ENCODE data around the gene HERPUD1. TPM values are rescaled to one million over a fixed set of nuclear protein-coding genes. Genes with fewer than 3 reads are reported as not detected.
A peak's percentile ranks its signal among the peaks of the same experiment; 100 is the strongest.

The HERPUD1 gene
- total RNA-seq, 1 donor from 2014 or later, result 139 TPM

DNA sequence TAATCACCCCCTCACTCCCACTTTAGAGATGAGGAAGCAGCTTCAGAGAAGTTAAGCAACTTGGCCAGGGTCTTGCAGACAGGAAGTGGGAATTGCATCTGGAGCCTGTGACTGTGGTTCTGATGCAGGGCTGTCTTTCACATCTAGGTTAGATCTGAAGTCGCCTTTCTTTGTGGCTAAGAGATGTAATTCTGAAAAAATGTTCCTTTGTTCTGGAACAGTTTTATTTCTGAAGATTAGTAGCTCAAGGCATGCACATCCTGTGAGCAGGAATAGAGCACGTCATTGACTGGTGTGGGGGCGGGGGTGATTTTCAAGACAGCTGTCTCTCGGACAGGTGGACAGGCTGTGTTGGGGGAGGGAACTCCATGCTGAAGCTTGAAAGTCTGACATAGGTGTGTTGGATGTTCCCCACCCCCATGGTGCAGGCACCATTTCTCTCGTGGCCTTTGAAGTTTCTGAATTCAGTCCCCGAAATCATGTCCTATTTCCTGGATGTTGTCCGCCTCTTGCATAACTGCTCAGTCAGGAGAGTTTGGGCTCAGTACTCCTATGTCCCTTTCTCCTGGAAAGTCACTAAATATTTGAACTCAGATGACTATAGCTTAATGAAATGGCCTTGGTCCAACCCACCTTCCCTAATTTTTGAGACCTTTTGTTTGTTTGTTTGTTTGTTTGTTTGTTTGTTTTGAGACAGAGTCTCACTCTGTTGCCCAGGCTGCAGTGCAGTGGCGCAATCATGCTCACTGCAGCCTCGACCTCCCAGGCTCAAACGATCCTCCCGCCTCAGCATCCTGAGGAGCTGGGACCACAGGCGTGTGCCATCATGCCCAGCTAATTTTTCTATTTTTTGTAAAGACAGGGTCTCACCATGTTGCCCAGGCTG lies 21.0 kb upstream of the HERPUD1 start:
- DNase-seq (ENCODE audit: low read depth in 2 of 2), result no peak

DNA sequence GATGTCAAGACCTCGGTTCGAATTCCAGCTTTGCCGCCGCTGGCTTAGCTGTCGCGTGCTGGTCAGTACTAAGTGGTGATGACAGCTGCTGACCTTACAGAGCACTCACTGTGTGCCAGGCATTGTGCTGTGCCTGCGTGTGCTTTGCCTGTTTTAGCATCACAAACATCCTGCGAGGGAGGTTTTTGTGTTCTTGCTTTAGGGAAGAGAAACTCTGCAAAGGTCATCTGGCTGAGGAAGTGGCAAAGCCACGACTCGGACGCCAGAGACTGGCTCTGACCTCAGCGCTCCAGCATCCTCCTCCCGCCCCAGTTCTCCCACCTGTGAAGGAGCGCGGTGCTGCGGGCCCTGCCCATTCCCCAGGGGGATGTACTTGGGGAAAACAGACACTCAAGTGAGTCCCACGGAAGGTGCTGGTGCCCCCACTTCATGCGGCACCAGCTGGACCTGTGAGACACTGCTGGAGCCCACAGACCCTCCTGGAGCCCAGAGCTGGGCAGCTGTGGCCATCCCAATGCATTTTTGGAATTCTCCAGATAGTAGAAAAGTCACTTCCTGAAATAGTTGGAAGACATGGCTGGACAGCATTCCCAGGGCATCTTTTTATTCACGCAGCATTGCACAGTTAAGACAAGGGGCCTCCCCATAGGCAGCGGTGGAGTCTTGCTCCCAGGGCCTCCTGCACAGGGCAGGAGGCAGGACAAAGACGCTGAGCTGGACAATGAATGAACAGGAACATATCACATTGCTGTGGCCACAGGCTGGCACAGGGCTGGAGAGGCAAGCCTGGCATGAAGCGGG lies 20.0 kb upstream of the HERPUD1 start:
- DNase-seq (ENCODE audit: low read depth in 2 of 2), result peak in 1 of 2 donors; percentile 72

DNA sequence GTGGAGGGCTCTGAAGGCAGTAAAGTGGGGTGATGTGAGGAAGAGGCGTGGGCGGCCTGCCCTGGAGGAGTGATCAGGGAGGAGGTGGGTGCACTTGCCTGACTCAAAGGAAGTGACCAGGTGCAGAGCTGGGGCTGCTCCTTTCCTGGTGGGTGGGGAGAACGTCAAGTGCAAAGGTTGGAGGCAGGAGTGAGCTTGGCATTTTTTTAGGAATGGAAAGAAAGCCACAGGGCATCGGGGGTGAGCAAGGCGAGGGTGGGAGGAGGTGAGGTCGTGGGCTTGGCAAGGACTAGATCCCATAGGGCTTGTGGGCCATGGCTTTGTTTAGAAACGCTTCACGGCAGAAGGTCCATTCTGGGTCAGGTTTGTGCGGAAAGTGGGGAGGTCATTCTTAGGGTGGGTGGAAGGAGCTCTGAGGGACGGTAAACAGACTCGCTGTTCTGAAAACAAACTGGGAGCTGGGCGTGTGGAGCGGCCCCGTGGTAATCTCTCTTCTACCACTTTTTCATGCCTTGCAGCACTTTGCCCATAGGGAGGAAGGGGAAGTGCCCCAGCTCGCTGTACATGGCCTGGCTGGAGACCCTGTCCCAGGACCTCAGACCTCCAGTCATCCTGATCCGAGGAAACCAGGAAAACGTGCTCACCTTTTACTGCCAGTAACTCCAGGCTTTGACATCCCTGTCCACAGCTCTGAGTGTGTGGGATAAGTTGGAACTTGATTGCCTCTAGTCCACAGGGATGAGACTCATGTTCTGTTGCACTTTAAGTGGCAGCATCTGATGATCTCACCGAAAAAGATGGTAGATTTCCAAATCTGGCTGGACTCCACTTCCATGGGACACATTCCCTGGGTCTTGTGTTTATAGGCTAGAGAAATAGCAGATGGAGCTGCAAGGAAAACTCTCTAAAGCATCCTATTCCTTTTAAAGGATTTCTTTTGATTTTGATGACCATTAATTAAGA lies 18.9 kb upstream of the HERPUD1 start:
- peak in 1 of 2 donors; percentile 48 for DNase-seq (ENCODE audit: low read depth in 2 of 2)

DNA sequence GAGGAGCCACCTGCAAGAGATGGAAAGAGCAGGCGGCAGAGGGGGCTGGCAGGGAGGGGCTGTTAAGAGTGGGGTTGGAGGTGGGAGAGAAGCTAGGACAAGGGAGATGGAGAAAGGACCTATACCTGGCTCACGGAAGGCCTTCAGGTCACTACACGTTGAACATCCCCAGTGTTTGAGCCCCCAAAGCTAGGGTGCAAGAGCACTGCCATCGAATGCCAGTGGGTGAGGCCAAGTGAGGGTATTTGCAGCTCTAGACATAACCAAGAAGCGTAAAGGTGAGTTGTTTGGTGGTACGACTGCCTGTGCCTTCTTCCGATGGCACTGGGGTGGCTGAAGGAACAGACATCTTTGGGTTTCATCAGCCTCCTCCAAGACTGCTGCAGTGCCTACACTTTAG lies 17.0 kb upstream of the HERPUD1 start:
- no peak for DNase-seq (ENCODE audit: low read depth in 2 of 2)

DNA sequence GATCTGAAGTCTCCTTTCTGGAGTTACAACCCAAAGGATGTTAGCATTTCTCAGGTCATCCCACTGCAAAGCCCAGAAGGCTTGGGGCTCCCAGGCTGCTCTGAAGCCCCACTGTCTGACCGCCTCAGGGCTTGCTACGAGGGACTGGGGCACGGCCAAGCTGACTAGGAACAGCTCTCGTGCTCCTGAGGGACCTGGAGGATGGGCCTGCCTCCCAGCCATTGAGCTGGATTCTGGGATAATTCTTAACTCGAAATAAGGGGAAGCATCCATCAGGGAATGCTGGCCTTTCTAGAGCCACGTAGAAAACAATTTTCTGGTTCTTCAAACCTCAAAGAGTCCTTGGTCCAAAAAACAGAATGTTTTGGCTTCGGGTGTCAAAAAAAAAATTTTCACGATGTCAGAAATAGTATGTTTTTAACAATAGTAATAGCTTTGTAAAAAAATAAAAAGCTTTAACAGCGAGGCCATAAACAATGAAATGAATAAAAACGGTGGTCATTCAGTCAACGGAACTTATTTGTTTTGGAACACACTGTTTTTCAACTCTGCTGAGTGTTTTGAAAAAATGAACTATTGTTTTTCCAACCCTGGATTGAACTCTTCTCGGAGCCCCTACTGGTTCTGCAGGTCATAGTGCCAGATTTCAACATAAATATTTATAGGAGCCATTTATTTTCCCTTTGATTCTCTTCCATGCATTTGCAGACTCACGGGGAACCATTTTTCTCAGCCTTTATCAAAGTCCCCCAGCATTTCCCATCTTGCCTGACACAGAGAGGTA lies 16.4 kb upstream of the HERPUD1 start:
- peak; percentile 34 to 93 for DNase-seq (ENCODE audit: low read depth in 2 of 2)

DNA sequence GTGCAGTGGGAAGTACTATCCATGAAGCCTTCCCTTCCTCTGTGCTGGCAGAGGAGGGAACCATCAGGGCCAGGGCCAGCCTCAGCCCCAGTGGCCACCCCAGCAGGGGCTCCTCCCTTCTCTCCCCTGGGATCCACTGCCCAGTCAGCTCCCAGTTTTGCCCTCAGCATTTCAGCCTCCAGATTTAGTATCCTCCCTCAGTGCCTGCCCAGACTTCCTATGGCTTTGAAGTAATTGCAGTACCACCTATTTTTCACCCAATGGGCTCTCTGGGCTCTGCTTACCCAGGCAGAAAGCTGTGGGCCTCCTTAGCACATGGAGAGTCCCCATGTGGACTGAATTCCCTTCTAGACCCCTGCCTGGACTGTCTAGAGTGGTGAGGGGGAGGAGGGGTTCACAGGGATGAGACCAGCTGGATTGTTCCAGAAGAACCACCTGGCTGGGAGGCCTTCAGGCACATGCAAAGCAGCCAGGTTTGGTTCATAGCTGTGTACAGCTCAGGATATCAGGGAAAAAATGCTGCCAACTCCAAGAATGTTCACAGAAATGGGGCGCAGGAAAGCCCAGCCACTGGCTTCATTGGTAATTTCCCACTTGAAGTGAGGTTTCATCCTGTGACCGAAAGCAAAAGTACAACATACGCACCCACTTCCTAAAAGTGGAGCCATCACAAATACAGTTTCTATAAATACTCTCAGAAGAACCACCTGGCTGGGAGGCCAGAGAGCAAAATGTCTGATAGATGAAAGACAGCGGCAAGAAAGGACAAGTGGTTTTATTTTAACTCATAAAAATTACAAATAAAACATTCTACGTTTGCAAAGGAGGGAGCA lies 15.2 kb upstream of the HERPUD1 start:
- DNase-seq (ENCODE audit: low read depth in 2 of 2), result peak in 1 of 2 donors; percentile 78

DNA sequence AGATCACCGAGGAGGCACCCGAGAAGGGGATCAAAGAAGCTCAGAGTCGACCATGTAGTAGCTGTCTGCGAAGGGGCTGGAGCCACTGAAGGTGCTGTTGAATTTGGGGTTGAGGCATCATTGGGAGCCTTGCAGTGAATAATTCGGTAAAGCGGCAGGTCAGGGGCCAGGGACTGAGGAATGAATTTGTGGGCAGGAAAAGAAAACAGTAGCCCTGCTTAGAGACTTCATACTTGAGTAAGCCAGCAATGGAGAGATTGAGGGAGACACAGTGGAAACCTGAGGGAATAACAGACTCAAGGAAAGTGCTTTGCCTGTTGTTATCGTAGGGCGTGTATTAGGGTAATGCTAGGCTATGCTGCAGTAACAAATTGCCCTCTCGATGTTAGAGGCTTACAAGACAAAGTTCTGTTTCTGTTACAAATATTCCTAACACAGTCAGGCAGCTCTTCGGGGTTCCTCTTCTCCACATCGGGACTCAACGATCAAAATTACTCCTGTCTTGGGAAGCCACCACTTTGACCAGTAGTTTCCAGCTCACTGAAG lies 13.4 kb upstream of the HERPUD1 start:
- no peak for DNase-seq (ENCODE audit: low read depth in 2 of 2)

DNA sequence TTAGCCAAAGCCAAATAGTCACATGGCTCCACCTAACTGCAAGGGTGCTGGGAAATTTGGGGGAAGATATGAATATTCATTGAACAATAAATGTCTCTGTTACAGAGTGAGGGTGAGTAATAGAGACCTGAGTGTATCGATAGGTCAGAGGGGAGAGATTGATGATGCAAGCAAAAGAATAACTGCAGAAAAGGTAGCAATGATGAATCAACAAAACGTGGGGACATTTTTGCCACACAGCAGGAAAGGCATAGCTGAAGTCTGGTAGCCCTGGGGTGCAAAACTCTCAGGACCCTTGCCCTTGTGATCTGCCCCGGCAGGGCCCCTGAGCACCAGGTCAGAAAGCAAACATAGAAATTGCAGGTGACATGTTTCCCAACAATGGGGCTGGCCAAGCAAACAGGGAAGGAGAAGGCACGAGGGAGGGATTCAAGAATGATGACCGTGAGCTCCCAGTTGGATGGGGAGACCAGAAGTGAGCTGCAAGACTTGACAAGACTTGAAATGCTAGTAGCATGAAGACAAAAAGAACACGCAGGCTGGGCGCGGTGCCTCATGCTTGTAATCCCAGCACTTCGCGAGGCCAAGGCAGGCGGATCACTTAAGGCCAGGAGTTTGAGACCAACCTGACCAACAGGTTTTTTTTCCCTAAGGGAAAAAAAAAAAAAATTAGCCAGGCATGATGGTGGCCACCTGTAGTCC lies 12.7 kb upstream of the HERPUD1 start:
- no peak for DNase-seq (ENCODE audit: low read depth in 2 of 2)

DNA sequence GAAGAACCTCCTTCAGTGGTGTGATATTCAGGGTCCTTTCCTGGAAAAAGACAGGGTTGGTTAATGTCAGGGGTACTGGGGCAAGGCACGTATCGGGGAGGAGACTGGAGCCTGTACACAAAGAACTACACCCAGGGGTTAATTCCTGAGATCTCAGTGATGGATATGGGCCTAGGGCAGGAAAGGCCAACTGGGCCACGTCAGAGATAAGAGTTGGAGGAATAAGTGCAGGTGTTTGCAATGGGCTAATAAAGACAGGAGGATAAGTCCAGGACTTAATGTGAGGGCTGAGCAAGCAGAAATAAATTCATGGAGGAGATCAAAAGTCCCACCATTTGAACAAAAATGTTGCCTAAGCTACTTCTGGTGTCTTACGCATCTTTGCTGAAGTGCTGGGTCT lies 10.4 kb upstream of the HERPUD1 start:
- no peak for DNase-seq (ENCODE audit: low read depth in 2 of 2)

DNA sequence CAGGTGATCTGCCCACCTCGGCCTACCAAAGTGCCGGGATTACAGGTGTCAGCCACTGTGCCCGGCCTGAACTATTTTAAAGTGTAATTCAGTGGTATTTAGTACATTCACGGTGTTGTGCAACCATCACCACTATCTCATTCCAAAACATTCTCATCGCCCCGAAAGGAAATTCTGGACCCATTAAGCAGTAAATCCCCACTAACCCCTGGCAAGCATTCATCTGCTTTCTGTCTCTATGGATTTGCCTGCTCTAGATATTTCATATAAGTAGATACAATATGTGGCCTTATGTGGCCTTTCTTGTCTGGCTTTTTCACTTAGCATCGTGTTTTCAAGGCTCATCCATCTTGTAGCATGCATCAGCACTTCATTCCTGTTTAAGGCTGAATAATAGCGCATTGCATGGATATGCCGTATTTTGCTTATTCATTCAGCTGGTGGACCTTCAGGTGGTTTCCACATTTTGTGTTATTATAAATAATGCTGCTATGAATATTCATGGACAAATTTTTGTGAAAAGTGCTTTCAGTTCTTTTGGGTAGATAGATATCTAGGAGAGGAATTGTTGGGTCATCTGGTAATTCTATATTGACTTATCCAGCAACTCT lies 8.4 kb upstream of the HERPUD1 start:
- DNase-seq (ENCODE audit: low read depth in 2 of 2), result no peak

DNA sequence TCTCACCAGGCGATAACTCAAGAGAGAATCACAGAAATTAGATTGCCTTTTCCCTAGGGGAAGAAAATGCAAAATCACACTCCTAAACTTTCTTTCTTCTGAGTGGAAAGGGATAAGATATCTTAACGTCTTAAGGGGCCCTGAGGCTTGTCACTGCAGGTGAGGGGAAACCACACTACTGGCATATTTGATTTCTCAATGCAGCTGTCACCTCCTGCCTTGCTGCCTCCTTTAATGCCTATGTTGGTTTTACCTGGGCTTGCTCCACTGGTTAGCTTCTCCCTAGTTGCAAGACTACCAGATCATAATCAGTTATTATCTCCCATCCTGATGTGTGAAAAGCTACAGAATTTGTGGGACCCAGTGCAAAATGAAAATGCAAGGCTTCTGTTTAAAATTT lies 4.5 kb upstream of the HERPUD1 start:
- no peak for DNase-seq (ENCODE audit: low read depth in 2 of 2)

DNA sequence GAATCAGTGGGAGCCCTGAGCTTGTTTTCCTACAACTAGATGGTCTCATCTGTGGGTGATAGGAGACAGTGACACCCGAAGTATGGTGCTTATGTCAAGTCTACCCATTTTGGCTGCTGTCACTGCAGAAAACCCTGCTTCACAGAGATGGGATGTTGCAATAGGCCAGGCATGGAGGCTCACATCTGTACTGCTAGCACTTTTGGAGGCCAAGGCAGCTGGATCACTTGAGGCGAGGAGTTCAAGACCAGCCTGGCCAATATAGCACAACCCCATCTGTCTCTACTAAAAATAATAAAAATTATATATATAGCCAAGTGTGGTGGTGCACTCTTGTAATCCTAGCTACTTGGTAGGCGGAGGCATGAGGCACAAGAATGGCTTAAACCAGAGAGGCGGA lies 2.3 kb upstream of the HERPUD1 start:
- DNase-seq (ENCODE audit: low read depth in 2 of 2), result no peak

DNA sequence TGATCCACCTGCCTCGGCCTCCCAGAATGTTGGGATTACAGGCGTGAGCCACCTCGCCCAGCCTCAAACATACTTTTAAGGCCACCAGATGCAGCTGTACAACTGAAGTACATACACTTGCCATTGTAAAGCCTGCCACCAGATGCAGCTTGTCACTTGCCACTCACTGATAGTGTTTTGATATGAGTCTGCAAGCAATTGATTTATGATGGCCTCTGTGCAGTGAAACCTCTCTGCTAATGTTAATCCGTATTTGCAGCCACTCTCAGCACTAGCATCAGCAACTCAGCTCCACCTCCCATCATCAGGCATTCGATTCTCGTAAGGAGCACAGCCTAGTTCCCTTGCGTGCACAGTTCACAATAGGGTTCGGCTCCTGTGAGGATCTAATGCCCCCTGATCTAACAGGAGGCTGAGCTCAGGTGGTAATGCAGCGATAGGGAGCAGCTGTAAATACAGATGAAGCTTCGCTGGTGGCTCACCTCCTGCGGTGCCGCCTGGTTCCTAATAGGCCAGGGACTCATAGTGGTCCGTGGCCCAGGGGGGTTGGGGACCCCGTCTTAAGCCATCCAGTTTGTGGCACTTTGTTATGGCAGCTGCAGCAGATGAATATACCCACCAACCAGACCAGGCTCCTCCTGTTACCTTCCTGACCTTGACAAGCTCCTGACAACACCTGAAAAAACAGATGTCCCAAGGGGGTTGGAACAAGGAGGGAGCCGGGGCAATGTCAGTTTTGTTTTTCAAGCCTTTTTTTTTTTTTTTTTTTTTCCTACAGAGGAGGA lies 1.3 kb upstream of the HERPUD1 start:
- no peak for DNase-seq (ENCODE audit: low read depth in 2 of 2)

DNA sequence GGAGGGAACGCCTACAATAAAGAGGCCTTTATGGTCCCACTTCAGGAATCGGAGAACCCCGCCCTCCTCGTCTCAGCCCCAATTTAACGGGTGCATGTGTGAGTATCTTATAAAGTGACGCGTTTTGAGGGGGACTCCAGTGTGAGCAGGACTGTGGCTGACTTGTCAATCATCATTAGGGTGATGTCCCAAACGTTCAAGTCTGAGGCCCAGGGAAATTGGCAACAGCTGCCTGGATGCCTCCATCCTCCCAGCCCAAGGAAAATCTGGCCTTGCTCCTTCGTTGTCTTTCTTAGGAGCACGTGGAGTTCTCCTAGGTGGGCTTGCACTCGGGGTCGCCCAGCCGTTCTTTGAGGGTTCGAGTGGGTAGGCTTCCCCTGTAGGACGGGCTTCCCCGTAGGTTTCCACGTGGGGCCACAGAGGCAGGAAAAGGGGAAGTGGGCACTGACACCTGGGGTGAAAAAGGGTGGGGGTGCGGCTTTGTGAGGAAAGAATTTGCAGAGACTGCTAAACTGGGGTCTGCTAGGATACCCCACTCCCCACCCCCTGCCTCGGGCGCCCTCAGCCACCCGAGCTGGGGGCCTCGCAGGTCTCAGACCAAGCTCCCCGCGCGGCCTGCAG lies 561 bp upstream of the HERPUD1 start:
- DNase-seq (ENCODE audit: low read depth in 2 of 2), result no peak

DNA sequence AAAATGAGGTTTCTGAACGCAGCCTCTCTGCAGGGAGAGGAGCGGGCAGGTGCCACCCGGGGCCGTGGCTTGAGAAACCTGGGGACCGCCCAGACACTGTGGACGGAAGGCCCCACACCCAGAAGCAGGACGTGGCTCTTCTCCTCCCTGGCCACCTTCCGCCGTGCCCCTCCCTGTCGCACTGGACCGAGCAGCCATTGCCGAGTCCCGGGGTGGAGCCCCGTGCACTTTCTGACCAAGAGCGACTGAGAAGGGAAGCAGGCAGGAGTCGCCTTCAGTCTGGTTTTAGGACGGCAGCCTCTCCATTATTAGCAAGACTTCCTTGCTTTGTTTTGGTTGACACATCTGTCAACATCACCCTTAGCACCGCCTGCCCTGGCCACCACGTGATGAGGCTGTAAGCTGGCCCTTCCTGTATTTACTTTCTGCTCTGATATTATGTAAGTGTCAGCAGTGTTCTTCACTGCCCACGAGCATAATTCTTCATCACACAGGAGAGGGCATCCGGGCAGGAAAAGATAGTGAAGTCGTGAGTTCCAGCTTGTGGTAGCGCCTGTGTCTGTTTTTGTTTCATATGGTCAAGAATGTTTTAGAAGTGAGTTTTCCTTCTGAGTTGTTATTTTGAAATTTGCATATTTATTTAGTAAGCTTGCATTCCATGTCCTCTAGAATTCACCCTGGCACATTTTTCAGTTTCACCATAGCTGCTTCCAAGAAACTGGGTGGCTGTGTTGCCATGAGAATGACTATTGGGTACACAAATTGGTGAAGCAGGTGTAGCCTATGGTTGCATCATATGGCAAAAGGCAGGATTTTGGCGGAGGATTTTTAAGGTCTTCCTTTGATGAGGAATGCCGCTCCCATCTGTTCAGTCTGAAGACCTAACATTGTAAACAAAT lies 1.0 kb downstream of the HERPUD1 start:
- DNase-seq (ENCODE audit: low read depth in 2 of 2), result peak; percentile 75 to 93
